Mesenchymal stem cell (in vitro differentiated cells and primary cell): Measurements from ENCODE around the gene TOP1.

Source experiments
- DNase-seq: peaks from one replicate; pipeline ENCODE4 v3.0.0-alpha.2; 2013
- H2AFZ ChIP-seq: one replicate; pipeline ENCODE4 v1.6.1; 2013; ENCODE audit warnings: low read depth, mild to moderate bottlenecking, control low read depth, inconsistent platforms, low read length, moderate library complexity
- H2AK5ac ChIP-seq: 2 replicates; pipeline ENCODE4 v1.6.1; 2013; ENCODE audit warnings: low read length, moderate library complexity, mild to moderate bottlenecking, inconsistent platforms; ENCODE audit not compliant: severe bottlenecking
- H2BK120ac ChIP-seq: one replicate; pipeline ENCODE4 v1.6.1; 2013; ENCODE audit warnings: low read depth, mild to moderate bottlenecking, inconsistent platforms, low read length, moderate library complexity
- H2BK12ac ChIP-seq, 2 experiments: one replicate each; pipeline ENCODE4 v1.6.1; 2013; ENCODE audit warnings: inconsistent platforms in 2 of 2, low read length in 2 of 2, mild to moderate bottlenecking in 2 of 2, moderate library complexity in 2 of 2, control low read depth in 1 of 2
- H2BK15ac ChIP-seq: one replicate; pipeline ENCODE4 v1.6.1; 2013; ENCODE audit warnings: mild to moderate bottlenecking, low read depth, inconsistent platforms; ENCODE audit not compliant: poor library complexity, severe bottlenecking
- H2BK5ac ChIP-seq: 2 replicates; pipeline ENCODE4 v1.6.1; 2013; ENCODE audit warnings: low read depth, mild to moderate bottlenecking, low read length, control low read depth, inconsistent platforms; ENCODE audit not compliant: poor library complexity, severe bottlenecking
- H3K14ac ChIP-seq, 2 experiments: one replicate each; pipeline ENCODE4 v1.6.1; 2013; ENCODE audit warnings: inconsistent platforms in 2 of 2, low read length in 2 of 2, control low read depth in 1 of 2, mild to moderate bottlenecking in 1 of 2, moderate library complexity in 1 of 2
- H3K18ac ChIP-seq, 2 experiments: one replicate each; pipeline ENCODE4 v1.6.1; 2013; ENCODE audit warnings: inconsistent platforms in 2 of 2, low read length in 2 of 2, control low read depth in 1 of 2, low read depth in 1 of 2, mild to moderate bottlenecking in 1 of 2
- H3K23ac ChIP-seq, 2 experiments: one replicate each; pipeline ENCODE4 v1.6.1; 2013; ENCODE audit warnings: inconsistent platforms in 2 of 2, low read length in 2 of 2, mild to moderate bottlenecking in 2 of 2, moderate library complexity in 2 of 2, control low read depth in 1 of 2
- H3K27ac ChIP-seq: 2 replicates; pipeline ENCODE4 v1.5.1; 2013; ENCODE audit warnings: mild to moderate bottlenecking, moderate library complexity, low read length, control low read depth, inconsistent platforms; ENCODE audit not compliant: poor library complexity, severe bottlenecking
- H3K27me3 ChIP-seq, 2 experiments: 2 replicates each; pipeline versions ENCODE4 v1.6.1 to v1.7.0; 2013; ENCODE audit warnings: low read length in 2 of 2, mild to moderate bottlenecking in 2 of 2, moderate library complexity in 2 of 2, control low read depth in 1 of 2, inconsistent platforms in 1 of 2; ENCODE audit not compliant: control insufficient read depth in 1 of 2, insufficient read depth in 1 of 2
- H3K36me3 ChIP-seq, 2 experiments: 2 replicates each; pipeline versions ENCODE4 v1.6.1 to v1.7.0; 2013; ENCODE audit warnings: low read length in 2 of 2, control low read depth in 1 of 2, inconsistent platforms in 1 of 2, low read depth in 1 of 2, mild to moderate bottlenecking in 1 of 2; ENCODE audit not compliant: insufficient read depth in 2 of 2, control insufficient read depth in 1 of 2
- H3K4ac ChIP-seq, 2 experiments: one replicate each; pipeline ENCODE4 v1.6.1; 2013; ENCODE audit warnings: inconsistent platforms in 2 of 2, low read length in 2 of 2, mild to moderate bottlenecking in 2 of 2, moderate library complexity in 2 of 2, control low read depth in 1 of 2, low read depth in 1 of 2
- H3K4me1 ChIP-seq: 2 replicates; pipeline ENCODE4 v1.6.1; 2013; ENCODE audit warnings: low read depth, low read length, control low read depth; ENCODE audit not compliant: control insufficient read depth, insufficient read depth
- H3K4me2 ChIP-seq: 2 replicates; pipeline ENCODE4 v1.6.1; 2013; ENCODE audit warnings: low read length, mild to moderate bottlenecking, inconsistent platforms; ENCODE audit not compliant: poor library complexity, severe bottlenecking
- H3K4me3 ChIP-seq, 2 experiments: 2 replicates each; pipeline versions ENCODE4 v1.5.1 to v1.7.0; 2013; ENCODE audit warnings: low read length in 2 of 2, mild to moderate bottlenecking in 2 of 2, control low read depth in 1 of 2, low read depth in 1 of 2; ENCODE audit not compliant: insufficient read depth in 1 of 2
- H3K79me1 ChIP-seq: replicated peaks from 2 replicates; pipeline ENCODE4 v1.6.1; 2013; ENCODE audit warnings: mild to moderate bottlenecking, control low read depth, low read length, inconsistent platforms; ENCODE audit not compliant: poor library complexity, severe bottlenecking
- H3K9ac ChIP-seq: 2 replicates; pipeline ENCODE4 v1.7.0; 2013; ENCODE audit warnings: mild to moderate bottlenecking, low read length, moderate library complexity
- H3K9me3 ChIP-seq: 2 replicates; pipeline ENCODE4 v1.7.0; 2013; ENCODE audit warnings: mild to moderate bottlenecking, low read length; ENCODE audit not compliant: control insufficient read depth
- H4K8ac ChIP-seq: one replicate; pipeline ENCODE4 v1.6.1; 2013; ENCODE audit warnings: inconsistent platforms, mild to moderate bottlenecking, low read length, moderate library complexity
- H4K91ac ChIP-seq: one replicate; pipeline ENCODE4 v1.6.1; 2013; ENCODE audit warnings: mild to moderate bottlenecking, low read length, inconsistent platforms
- WGBS: methylation state at CpG from one replicate; pipeline ENCODE4 v1.1.7; 2013; ENCODE audit warnings: mixed read lengths; 5-methylcytosine and 5-hydroxymethylcytosine counted together

TOP1 gene

DNA sequence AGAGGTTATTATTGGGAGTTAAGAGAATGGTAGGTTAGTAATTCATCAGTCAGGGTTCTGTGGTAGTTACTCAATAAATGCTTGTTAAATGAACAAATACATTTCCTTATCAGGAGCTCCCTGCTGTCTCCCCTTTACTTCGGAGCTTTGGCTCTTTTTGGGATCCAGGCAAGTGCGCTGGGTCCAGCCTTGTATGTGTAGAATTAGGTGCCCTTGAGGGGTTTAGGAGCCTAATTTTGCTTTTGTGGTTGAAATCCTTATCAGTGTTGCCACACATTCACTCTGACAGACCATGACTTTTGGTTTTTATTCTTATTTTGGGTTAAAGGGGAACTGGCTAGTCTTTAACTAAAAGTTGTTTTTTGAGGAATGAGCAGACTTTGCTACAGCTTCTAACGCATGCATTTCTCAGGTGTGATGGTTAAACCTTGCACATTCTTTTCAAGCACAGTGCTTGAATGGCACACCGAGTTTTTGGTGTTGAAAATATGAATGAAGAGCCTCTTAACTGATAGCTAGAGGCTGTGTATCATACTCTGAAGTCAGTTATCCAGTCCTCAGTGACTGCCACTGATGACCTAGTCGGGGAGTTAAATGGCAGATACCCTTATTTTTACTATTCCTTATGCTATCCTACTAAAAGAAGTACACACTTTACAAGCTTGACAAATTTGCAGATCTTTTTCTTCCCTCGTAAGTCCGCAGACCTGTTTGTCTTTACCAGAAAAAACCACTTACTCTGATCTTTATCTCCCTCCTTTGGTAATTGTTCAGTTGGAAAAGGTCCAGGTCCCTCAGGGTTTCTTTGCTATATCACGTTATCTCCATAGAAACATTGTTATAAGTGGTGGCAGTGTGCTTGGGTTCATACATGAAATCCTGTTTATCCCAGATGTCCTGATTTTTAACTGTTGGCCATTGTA lies 58.0 kb downstream of the TOP1 start:
- Histone ChIP-seq H3K4me3 (no peak overlapping the region), H4K8ac (no peak overlapping the region), H4K91ac (no peak overlapping the region), H3K4ac (no peak overlapping the region), H2BK5ac (no peak overlapping the region), H3K14ac (no peak overlapping the region), H3K79me1 (peaks cover 18% of the 10 kb centered on the region), H3K9me3 (no peaks in the 10 kb centered on the region), H3K27me3 (no peaks in the 10 kb centered on the region), H3K4me2 (no peak overlapping the region), H3K36me3 (peaks cover 9 to 74% of the 10 kb centered on the region in 2 experiments), H3K27ac (no peak overlapping the region), H3K18ac (no peak overlapping the region), H2AK5ac (no peak overlapping the region), H3K4me1 (no peaks in the 10 kb centered on the region), H2AFZ (no peak overlapping the region), H2BK120ac (no peak overlapping the region), H3K23ac (no peak overlapping the region), H2BK12ac (no peak overlapping the region), H2BK15ac (no peak overlapping the region), H3K9ac (no peak overlapping the region)
- WGBS = 70% methylated on average over 8 of the region's 8 CpGs
- DNase-seq = peak; percentile 69

GRCh38 chr20:41087325-41087685 lies 58.7 kb downstream of the TOP1 start:
- Histone ChIP-seq H3K4ac (no peak overlapping the region), H3K9me3 (no peaks in the 10 kb centered on the region), H2BK12ac (no peak overlapping the region), H3K27ac (no peak overlapping the region), H3K18ac (no peak overlapping the region), H3K4me3 (no peak overlapping the region), H3K4me1 (no peaks in the 10 kb centered on the region), H2BK5ac (no peak overlapping the region), H2BK120ac (no peak overlapping the region), H3K36me3 (peaks cover 9 to 74% of the 10 kb centered on the region in 2 experiments), H3K14ac (no peak overlapping the region), H3K79me1 (peaks cover 18% of the 10 kb centered on the region), H2BK15ac (no peak overlapping the region), H4K8ac (no peak overlapping the region), H3K4me2 (no peak overlapping the region), H2AK5ac (no peak overlapping the region), H4K91ac (no peak overlapping the region), H3K9ac (no peak overlapping the region), H3K27me3 (no peaks in the 10 kb centered on the region), H3K23ac (no peak overlapping the region), H2AFZ (no peak overlapping the region)
- WGBS = 90% methylated on average over 1 of the region's 1 CpG
- no peak for DNase-seq

DNA sequence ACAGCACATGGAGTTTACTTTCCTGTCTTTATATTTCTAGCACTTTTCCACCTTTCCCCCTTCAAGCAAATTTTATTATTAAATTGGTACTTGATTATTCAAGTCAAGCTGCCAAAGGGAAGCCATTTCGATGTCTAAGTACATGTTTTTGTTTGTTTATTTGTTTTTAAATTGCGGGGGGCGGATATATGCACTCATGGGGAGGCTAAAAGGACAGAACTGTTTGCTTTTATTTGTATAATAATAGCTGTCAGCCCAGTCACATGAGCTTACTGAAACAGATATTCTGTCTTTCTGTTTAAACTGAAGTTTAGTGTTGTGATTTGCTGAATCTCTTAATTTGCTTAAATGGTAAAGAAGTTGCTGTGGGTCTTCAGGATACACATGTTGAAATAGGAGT lies 59.2 kb downstream of the TOP1 start:
- peaks cover 9 to 74% of the 10 kb centered on the region in 2 experiments for H3K36me3 ChIP-seq
- no peak overlapping the region for H2BK5ac ChIP-seq
- no peak overlapping the region for H2BK12ac ChIP-seq
- H2BK120ac ChIP-seq = no peak overlapping the region
- peaks cover 21% of the 10 kb centered on the region for H3K79me1 ChIP-seq
- H3K14ac ChIP-seq = no peak overlapping the region
- H3K4me1 ChIP-seq = no peaks in the 10 kb centered on the region
- no peak overlapping the region for H2AFZ ChIP-seq
- H3K23ac ChIP-seq = no peak overlapping the region
- no peak overlapping the region for H3K9ac ChIP-seq
- H2AK5ac ChIP-seq = no peak overlapping the region
- no peak overlapping the region for H4K8ac ChIP-seq
- no peak overlapping the region for H3K4ac ChIP-seq
- no peak overlapping the region for H3K4me2 ChIP-seq
- no peaks in the 10 kb centered on the region for H3K9me3 ChIP-seq
- no peak for DNase-seq
- H3K4me3 ChIP-seq = no peak overlapping the region
- H2BK15ac ChIP-seq = no peak overlapping the region
- no peak overlapping the region for H3K27ac ChIP-seq
- no peak overlapping the region for H3K18ac ChIP-seq
- H3K27me3 ChIP-seq = no peaks in the 10 kb centered on the region
- WGBS = 86% methylated on average over 3 of the region's 3 CpGs
- no peak overlapping the region for H4K91ac ChIP-seq

- Histone ChIP-seq H2BK5ac (no peak overlapping the region), H3K4ac (no peak overlapping the region), H3K4me3 (no peak overlapping the region), H3K4me1 (no peaks in the 10 kb centered on the region), H2BK15ac (no peak overlapping the region), H2AFZ (no peak overlapping the region), H3K9ac (no peak overlapping the region), H3K14ac (no peak overlapping the region), H2AK5ac (no peak overlapping the region), H3K27ac (no peak overlapping the region), H3K23ac (no peak overlapping the region), H4K8ac (no peak overlapping the region), H4K91ac (no peak overlapping the region), H3K27me3 (no peaks in the 10 kb centered on the region), H3K79me1 (peaks cover 25% of the 10 kb centered on the region), H3K9me3 (no peaks in the 10 kb centered on the region), H3K36me3 (peaks cover 21 to 69% of the 10 kb centered on the region in 2 experiments), H3K4me2 (no peak overlapping the region), H3K18ac (no peak overlapping the region), H2BK120ac (no peak overlapping the region), H2BK12ac (no peak overlapping the region)
- DNase-seq = no peak
- WGBS = 81% methylated on average over 3 of the region's 3 CpGs
Observed at GRCh38 chr20:41089555-41089954, 60.9 kb downstream of the TOP1 start.
